ENCODE measurements around the gene RSRC2. TPM values are rescaled to one million over a fixed set of nuclear protein-coding genes. Genes with fewer than 3 reads are reported as not detected.

RSRC2 gene
- polyA plus RNA-seq, 1 experiment, result 13.4 TPM

DNA sequence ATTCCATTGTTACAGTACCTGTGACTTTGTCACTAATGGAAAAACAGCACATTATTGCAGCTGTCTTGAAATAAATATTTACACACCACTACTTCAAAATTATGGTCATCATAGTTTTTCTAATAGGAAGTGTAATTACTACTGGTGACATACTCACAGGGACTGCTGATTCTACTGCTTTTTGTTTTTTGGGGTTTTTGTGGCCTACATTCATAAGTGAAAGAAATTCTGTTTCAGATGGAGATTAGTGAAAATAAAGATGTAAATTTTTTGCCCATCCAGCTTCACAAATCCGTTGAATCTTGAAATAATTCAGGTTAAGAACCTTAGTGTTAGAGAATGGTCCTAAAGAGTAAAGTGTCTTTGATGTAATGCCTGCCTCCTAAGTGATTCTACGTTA, 17.8 kb upstream of the RSRC2 start:
- no peak for DNase-seq (ENCODE audit: low read depth)
- TF ChIP-seq, protein P1, sequence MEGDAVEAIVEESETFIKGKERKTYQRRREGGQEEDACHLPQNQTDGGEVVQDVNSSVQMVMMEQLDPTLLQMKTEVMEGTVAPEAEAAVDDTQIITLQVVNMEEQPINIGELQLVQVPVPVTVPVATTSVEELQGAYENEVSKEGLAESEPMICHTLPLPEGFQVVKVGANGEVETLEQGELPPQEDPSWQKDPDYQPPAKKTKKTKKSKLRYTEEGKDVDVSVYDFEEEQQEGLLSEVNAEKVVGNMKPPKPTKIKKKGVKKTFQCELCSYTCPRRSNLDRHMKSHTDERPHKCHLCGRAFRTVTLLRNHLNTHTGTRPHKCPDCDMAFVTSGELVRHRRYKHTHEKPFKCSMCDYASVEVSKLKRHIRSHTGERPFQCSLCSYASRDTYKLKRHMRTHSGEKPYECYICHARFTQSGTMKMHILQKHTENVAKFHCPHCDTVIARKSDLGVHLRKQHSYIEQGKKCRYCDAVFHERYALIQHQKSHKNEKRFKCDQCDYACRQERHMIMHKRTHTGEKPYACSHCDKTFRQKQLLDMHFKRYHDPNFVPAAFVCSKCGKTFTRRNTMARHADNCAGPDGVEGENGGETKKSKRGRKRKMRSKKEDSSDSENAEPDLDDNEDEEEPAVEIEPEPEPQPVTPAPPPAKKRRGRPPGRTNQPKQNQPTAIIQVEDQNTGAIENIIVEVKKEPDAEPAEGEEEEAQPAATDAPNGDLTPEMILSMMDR (IDR thresholded peaks at IDR 0.05; ENCODE audit: insufficient read depth, low read depth, low read length), result no peak
- Histone ChIP-seq H3K4me3 (ENCODE audit: low read depth, low read length) (no peak overlapping the region), H3K27me3 (ENCODE audit: control insufficient read depth, insufficient read depth, low read length) (no peaks in the 10 kb centered on the region), H3K36me3 (ENCODE audit: control insufficient read depth, insufficient read depth, low read length) (no peaks in the 10 kb centered on the region)
- POLR2A ChIA-PET, result no interaction called here
- CTCF ChIA-PET, result no interaction called here

DNA sequence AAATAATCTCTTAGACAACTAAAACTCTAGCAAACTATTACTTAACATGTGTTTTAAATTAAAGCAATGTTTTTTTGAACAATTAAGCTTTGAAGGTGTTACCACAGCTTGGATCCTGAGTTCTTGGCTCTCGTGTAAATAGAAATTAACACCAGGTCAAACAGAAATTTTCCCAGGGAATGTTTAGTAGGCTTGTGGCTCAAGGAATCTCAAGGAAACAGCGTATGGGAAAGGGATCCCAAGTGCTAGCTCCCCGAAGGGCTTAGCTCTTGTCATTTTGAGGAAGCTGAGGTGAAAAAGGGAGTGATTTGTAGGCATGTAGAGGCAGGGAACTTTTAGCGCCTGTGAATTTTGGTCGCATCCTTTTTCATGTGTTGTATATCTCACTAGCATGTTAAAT, 11.8 kb upstream of the RSRC2 start:
- ChIA-PET CTCF (interaction anchor here (1.6 kb wide), 1 partner anchor 215 kb away, joined by 3 read pairs; the partner anchor contains the start of gene DENR), POLR2A (interaction anchor here (0.6 kb wide), 1 partner anchor 9 kb away, joined by 3 read pairs; no protein-coding TSS in a partner anchor)
- TF ChIP-seq, protein P1 (IDR thresholded peaks at IDR 0.05; ENCODE audit: insufficient read depth, low read depth, low read length), result no peak
- H3K27me3 ChIP-seq (ENCODE audit: control insufficient read depth, insufficient read depth, low read length), result no peaks in the 10 kb centered on the region
- no peaks in the 10 kb centered on the region; the same call in 1 of the 2 replicates for H3K36me3 ChIP-seq (ENCODE audit: control insufficient read depth, insufficient read depth, low read length)
- DNase-seq (ENCODE audit: low read depth), result no peak
- H3K4me3 ChIP-seq (ENCODE audit: low read depth, low read length), result no peak overlapping the region

DNA sequence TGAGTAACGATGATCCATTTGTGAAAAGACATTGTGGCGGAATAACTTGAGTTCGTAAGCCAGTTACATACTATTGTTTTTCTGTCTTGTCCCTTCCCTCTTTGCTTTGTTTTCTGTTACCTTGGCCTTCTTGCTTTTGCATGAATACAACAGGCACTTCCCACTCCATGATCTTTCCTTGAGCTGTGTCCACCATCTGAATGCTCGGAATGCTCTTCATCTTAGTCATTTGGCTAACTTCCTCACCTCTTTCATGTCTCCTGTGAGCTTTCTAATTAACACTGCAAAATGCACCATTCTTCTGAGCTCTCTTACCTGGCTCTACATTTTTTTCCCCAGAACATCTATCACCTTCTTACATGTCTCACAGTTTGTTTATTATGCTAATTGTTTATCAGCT, 10.3 kb upstream of the RSRC2 start:
- no peak for DNase-seq (ENCODE audit: low read depth)
- ChIA-PET CTCF (interaction anchor here (0.7 to 1.6 kb wide), 2 partner anchors 9 to 216 kb away, joined by 3 read pairs; partner anchors contain the start of gene DENR), POLR2A (no interaction called here)
- no peaks in the 10 kb centered on the region; the same call in 1 of the 2 replicates for H3K36me3 ChIP-seq (ENCODE audit: control insufficient read depth, insufficient read depth, low read length)
- TF ChIP-seq, protein P1 (IDR thresholded peaks at IDR 0.05; ENCODE audit: insufficient read depth, low read depth, low read length), result no peak
- H3K4me3 ChIP-seq (ENCODE audit: low read depth, low read length), result no peak overlapping the region
- H3K27me3 ChIP-seq (ENCODE audit: control insufficient read depth, insufficient read depth, low read length), result no peaks in the 10 kb centered on the region

DNA sequence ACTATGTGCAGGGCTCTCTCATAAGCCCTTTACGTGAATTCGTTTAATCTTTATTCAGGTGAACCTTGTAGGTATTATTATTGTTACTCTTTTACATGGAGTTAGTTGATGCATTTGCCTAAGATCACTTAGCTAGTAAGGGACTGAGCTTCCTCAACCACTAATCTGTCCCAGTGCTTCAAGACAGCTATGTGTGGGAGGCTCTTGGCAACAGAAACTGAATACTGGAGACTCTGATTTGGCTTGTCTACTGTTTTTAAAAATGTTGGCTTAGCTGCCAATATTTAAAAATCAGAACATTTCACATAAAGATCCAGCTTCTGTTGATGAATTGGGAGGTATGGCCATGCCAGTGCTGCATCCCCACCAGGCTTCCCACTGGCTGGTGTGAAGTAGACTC, 7.1 kb upstream of the RSRC2 start:
- Histone ChIP-seq H3K4me3 (ENCODE audit: low read depth, low read length) (no peak overlapping the region), H3K36me3 (ENCODE audit: control insufficient read depth, insufficient read depth, low read length) (no peaks in the 10 kb centered on the region; the same call in 1 of the 2 replicates), H3K27me3 (ENCODE audit: control insufficient read depth, insufficient read depth, low read length) (no peaks in the 10 kb centered on the region)
- ChIA-PET POLR2A (no interaction called here), CTCF (no interaction called here)
- DNase-seq (ENCODE audit: low read depth), result no peak
- TF ChIP-seq, protein P1 (IDR thresholded peaks at IDR 0.05; ENCODE audit: insufficient read depth, low read depth, low read length), result no peak

DNA sequence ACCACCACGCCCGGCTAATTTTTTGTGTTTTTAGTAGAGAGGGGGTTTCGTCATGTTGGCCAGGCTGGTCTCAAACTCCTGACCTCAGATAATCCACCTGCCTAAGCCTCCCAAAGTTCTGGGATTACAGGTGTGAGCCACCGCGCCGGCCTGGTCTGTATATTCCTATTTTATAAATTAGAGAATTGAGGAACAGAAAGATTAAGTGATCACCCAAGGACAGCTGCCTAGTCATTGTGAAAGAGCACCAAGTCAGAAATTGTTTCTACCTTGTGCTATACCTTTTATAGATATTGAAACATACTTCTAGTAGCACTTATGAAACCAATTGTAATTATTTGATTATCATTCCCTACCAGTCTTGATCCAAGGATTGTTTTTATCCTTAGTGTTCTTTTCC, 2.3 kb upstream of the RSRC2 start:
- ChIA-PET CTCF (no interaction called here), POLR2A (no interaction called here)
- no peak for DNase-seq (ENCODE audit: low read depth)
- Histone ChIP-seq H3K4me3 (ENCODE audit: low read depth, low read length) (no peak overlapping the region), H3K36me3 (ENCODE audit: control insufficient read depth, insufficient read depth, low read length) (peaks cover 1% of the 10 kb centered on the region; the same call in 1 of the 2 replicates), H3K27me3 (ENCODE audit: control insufficient read depth, insufficient read depth, low read length) (no peaks in the 10 kb centered on the region)
- TF ChIP-seq, protein P1 (IDR thresholded peaks at IDR 0.05; ENCODE audit: insufficient read depth, low read depth, low read length), result no peak

Measured in BJ (cell line).